ENCODE data around the gene CEP97.

DNA sequence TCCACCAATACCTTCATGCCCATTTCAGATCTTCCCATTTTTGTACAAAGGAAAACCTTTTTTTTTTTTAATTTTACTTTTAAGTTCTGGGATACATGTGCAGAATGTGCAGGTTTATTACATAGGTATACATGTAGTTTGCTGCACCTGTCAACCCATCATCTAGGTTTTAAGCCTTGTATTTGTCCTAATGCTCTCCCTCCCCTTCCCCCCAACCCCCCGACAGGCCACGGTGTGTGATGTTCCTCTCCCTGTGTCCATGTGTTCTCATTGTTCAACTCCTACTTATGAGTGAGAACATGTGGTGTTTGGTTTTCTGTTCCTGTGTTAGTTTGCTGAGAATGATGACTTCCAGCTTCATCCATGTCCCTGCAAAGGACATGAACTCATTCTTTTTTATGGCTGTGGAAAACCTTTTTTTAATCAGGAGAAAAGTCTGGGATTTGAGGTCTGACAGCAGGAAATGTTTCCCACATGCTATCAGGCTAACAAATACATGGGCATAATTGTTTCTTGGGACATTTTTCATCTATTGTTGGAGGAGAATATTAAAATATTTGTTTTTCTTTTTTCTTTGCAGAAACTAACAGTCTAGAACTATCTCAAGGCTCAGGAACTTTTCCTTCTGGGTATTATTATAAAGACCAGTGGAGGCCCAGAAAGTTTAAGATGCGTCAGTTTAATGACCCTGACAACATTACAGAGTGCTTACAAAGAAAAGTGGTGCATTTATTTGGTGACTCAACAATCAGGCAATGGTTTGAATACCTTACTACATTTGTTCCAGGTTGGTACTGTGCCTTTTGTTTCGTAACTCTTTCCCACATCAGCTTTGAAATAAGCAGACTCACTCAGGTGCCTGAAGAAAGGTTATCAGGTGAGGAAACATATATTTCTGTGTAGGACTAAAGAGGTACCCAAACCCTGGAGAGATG lies 92.1 kb downstream of the CEP97 start:
- TF ChIP-seq, protein P1, sequence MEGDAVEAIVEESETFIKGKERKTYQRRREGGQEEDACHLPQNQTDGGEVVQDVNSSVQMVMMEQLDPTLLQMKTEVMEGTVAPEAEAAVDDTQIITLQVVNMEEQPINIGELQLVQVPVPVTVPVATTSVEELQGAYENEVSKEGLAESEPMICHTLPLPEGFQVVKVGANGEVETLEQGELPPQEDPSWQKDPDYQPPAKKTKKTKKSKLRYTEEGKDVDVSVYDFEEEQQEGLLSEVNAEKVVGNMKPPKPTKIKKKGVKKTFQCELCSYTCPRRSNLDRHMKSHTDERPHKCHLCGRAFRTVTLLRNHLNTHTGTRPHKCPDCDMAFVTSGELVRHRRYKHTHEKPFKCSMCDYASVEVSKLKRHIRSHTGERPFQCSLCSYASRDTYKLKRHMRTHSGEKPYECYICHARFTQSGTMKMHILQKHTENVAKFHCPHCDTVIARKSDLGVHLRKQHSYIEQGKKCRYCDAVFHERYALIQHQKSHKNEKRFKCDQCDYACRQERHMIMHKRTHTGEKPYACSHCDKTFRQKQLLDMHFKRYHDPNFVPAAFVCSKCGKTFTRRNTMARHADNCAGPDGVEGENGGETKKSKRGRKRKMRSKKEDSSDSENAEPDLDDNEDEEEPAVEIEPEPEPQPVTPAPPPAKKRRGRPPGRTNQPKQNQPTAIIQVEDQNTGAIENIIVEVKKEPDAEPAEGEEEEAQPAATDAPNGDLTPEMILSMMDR (IDR thresholded peaks at IDR 0.05; ENCODE audit: low read depth, low read length), result no peak
- TF ChIP-seq EZH2phosphoT487 (IDR thresholded peaks at IDR 0.05; ENCODE audit: low read depth), result no peak

Measured in OCI-LY3 (cell line).